PC-9 (cell line): ENCODE data around the gene DPF1.

Experiments used
- EZH2 ChIP-seq: fragments of 200-600 bp; sonication (generic); IDR thresholded peaks from 2 replicates; pipeline ENCODE4 v1.8.0; 2017; ENCODE audit warnings: antibody characterized with exemption, low read depth
- TF ChIP-seq, protein P1 (sequence below): fragments of 200-600 bp; sonication (generic); conservative IDR thresholded peaks from 2 replicates; pipeline ENCODE4 v1.6.1; 2017; ENCODE audit warnings: mixed run types, antibody characterized with exemption, mild to moderate bottlenecking, moderate library complexity

DNA sequence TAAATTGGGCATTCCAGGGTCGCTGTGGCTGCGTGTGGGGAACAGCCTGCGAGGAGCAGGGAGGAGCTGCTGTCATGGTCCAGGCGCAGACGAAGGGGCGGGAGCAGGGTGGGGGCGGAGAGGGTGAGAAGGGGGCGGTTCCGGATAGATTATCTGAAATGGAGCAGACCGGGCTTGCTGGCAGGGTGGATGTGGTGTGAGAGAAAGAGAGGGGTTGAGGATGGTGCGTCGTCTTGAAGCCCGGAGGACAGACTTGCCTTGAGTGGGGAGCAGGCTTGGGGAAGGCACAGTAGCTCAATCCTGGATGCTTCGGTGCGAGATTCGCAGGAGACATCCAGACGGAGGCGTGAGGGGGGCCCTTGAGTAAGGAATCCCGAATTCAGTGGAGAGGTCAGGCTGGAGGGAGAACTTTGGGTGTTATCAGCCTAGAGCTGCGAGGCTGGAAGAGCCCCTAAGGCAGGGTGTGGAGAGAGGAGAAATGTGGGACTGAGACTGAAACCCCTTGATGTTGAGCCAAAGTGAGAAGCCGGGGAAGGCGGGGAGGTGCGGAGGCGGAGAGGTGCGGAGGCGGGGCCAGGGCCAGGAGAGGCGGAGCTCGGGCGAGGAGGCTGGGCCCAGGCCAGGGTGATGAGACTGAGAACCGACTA, 40.6 kb downstream of the DPF1 start:
- no peak for TF ChIP-seq EZH2
- TF ChIP-seq, protein P1, sequence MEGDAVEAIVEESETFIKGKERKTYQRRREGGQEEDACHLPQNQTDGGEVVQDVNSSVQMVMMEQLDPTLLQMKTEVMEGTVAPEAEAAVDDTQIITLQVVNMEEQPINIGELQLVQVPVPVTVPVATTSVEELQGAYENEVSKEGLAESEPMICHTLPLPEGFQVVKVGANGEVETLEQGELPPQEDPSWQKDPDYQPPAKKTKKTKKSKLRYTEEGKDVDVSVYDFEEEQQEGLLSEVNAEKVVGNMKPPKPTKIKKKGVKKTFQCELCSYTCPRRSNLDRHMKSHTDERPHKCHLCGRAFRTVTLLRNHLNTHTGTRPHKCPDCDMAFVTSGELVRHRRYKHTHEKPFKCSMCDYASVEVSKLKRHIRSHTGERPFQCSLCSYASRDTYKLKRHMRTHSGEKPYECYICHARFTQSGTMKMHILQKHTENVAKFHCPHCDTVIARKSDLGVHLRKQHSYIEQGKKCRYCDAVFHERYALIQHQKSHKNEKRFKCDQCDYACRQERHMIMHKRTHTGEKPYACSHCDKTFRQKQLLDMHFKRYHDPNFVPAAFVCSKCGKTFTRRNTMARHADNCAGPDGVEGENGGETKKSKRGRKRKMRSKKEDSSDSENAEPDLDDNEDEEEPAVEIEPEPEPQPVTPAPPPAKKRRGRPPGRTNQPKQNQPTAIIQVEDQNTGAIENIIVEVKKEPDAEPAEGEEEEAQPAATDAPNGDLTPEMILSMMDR, result no peak
